Loucy (cell line): Measurements from ENCODE around the gene ALDH1A1.

Experiments used
- H2AFZ ChIP-seq: fragments of 200-600 bp; sonication (generic); 2 replicates; pipeline ENCODE4 v1.6.0; 2016; ENCODE audit warnings: antibody characterized with exemption, mild to moderate bottlenecking, low read length, moderate library complexity
- H3F3A ChIP-seq: fragments of 200-600 bp; 2 replicates; pipeline ENCODE4 v1.6.0; 2016; ENCODE audit warnings: antibody characterized with exemption, low read depth, mild to moderate bottlenecking
- H3K27me3 ChIP-seq: fragments of 200-600 bp; sonication (generic); 2 replicates; pipeline ENCODE4 v1.6.1; 2014; ENCODE audit warnings: low read length, mild to moderate bottlenecking; ENCODE audit not compliant: insufficient read depth, poor library complexity, severe bottlenecking
- H3K36me3 ChIP-seq: fragments of 200-600 bp; sonication (generic); 2 replicates; pipeline ENCODE4 v1.6.1; 2016; ENCODE audit warnings: low read length; ENCODE audit not compliant: insufficient read depth
- H3K4me1 ChIP-seq: fragments of 200-600 bp; sonication (generic); 2 replicates; pipeline ENCODE4 v1.5.1; 2014; ENCODE audit warnings: low read length, mild to moderate bottlenecking; ENCODE audit not compliant: insufficient read depth, poor library complexity, severe bottlenecking
- H3K4me2 ChIP-seq: fragments of 200-600 bp; sonication (generic); 2 replicates; pipeline ENCODE4 v1.6.0; 2014; ENCODE audit warnings: antibody characterized with exemption, low read length, low read depth, mild to moderate bottlenecking; ENCODE audit not compliant: poor library complexity, severe bottlenecking
- H3K4me3 ChIP-seq: fragments of 200-600 bp; sonication (generic); 2 replicates; pipeline ENCODE4 v1.5.1; 2014; ENCODE audit warnings: low read length, mild to moderate bottlenecking, mixed read lengths; ENCODE audit not compliant: poor library complexity, severe bottlenecking
- H3K79me2 ChIP-seq: fragments of 200-600 bp; sonication (generic); 2 replicates; pipeline ENCODE4 v1.6.1; 2014; ENCODE audit warnings: low read length; ENCODE audit not compliant: insufficient read depth
- H3K9ac ChIP-seq: fragments of 200-600 bp; sonication (generic); 2 replicates; pipeline ENCODE4 v1.6.0; 2014; ENCODE audit warnings: mild to moderate bottlenecking, low read depth, low read length, moderate library complexity; ENCODE audit not compliant: poor library complexity, severe bottlenecking
- H3K9me2 ChIP-seq: fragments of 200-600 bp; sonication (generic); replicated peaks from 2 replicates; pipeline ENCODE4 v1.6.1; 2016; ENCODE audit warnings: low read depth, low read length, mixed read lengths
- H3K9me3 ChIP-seq: fragments of 200-600 bp; sonication (generic); 2 replicates; pipeline ENCODE4 v1.6.1; 2014; ENCODE audit warnings: mild to moderate bottlenecking, antibody characterized with exemption, low read length, low read depth; ENCODE audit not compliant: insufficient read depth
- H4K20me1 ChIP-seq: fragments of 200-600 bp; sonication (generic); 2 replicates; pipeline ENCODE4 v1.6.0; 2014; ENCODE audit warnings: antibody characterized with exemption, low read length, mild to moderate bottlenecking; ENCODE audit not compliant: insufficient read depth, poor library complexity, severe bottlenecking
- EZH2phosphoT487 ChIP-seq: fragments of 200-600 bp; IDR thresholded peaks from 2 replicates; pipeline ENCODE4 v1.6.1; 2018; ENCODE audit warnings: antibody characterized with exemption, mild to moderate bottlenecking, moderate library complexity, borderline replicate concordance
- TF ChIP-seq, protein P1 (sequence below): fragments of 200-600 bp; sonication (generic); conservative IDR thresholded peaks from 2 replicates; pipeline ENCODE4 v1.5.1; 2014; ENCODE audit warnings: mild to moderate bottlenecking, antibody characterized with exemption, low read length

ALDH1A1 gene

DNA sequence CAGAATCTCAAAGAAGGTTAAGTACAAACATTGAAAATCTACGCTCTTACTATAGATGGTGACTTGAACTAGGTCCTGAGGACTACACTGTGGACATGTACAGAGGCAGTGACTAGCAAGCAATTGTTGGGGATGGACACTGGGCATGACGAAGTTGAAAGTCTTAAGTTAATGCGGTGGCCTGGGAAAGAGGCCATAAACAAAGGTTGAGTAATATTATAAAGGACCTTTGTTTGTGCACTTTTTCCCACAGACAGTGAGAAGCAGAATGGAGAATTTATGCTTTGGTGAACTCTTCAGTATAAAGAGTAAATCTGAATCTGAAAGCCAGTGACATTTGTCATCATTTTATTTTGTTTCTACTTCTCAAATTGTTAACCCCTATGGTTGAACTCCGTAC, 15.3 kb downstream of the ALDH1A1 start:
- TF ChIP-seq, protein P1, sequence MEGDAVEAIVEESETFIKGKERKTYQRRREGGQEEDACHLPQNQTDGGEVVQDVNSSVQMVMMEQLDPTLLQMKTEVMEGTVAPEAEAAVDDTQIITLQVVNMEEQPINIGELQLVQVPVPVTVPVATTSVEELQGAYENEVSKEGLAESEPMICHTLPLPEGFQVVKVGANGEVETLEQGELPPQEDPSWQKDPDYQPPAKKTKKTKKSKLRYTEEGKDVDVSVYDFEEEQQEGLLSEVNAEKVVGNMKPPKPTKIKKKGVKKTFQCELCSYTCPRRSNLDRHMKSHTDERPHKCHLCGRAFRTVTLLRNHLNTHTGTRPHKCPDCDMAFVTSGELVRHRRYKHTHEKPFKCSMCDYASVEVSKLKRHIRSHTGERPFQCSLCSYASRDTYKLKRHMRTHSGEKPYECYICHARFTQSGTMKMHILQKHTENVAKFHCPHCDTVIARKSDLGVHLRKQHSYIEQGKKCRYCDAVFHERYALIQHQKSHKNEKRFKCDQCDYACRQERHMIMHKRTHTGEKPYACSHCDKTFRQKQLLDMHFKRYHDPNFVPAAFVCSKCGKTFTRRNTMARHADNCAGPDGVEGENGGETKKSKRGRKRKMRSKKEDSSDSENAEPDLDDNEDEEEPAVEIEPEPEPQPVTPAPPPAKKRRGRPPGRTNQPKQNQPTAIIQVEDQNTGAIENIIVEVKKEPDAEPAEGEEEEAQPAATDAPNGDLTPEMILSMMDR: no peak
- TF ChIP-seq EZH2phosphoT487: no peak
- Histone ChIP-seq H3K4me2 (no peak overlapping the region), H3K9me3 (no peaks in the 10 kb centered on the region), H3K4me3 (no peak overlapping the region), H2AFZ (no peak overlapping the region), H3K79me2 (no peaks in the 10 kb centered on the region), H3K9me2 (no peaks in the 10 kb centered on the region), H3K9ac (no peak overlapping the region), H3K4me1 (peaks cover 6% of the 10 kb centered on the region), H3K36me3 (no peaks in the 10 kb centered on the region), H3K27me3 (no peaks in the 10 kb centered on the region), H3F3A (no peaks in the 10 kb centered on the region), H4K20me1 (no peaks in the 10 kb centered on the region)

- no peaks in the 10 kb centered on the region for H3F3A ChIP-seq
- no peak overlapping the region for H3K9ac ChIP-seq
- H3K36me3 ChIP-seq: no peaks in the 10 kb centered on the region
- H3K4me3 ChIP-seq: no peak overlapping the region
- no peaks in the 10 kb centered on the region for H3K9me2 ChIP-seq
- H3K79me2 ChIP-seq: no peaks in the 10 kb centered on the region
- H3K9me3 ChIP-seq: no peaks in the 10 kb centered on the region
- peaks cover 6% of the 10 kb centered on the region for H3K4me1 ChIP-seq
- no peaks in the 10 kb centered on the region for H4K20me1 ChIP-seq
- no peak overlapping the region for H3K4me2 ChIP-seq
- TF ChIP-seq EZH2phosphoT487: no peak
- TF ChIP-seq, protein P1: no peak
- H3K27me3 ChIP-seq: no peaks in the 10 kb centered on the region
- H2AFZ ChIP-seq: no peak overlapping the region
These were observed 16.2 kb downstream of the ALDH1A1 start for GRCh38 chr9:72936679-72937078.

- Histone ChIP-seq H3K4me3 (no peak overlapping the region), H3K79me2 (no peaks in the 10 kb centered on the region)
These were observed 16.6 kb downstream of the ALDH1A1 start for GRCh38 chr9:72936266-72936665.

More at GRCh38 chr9:72936266-72936665, 16.6 kb downstream of the ALDH1A1 start:
- TF ChIP-seq, protein P1: no peak
- no peak for TF ChIP-seq EZH2phosphoT487
- Histone ChIP-seq H3K4me1 (peaks cover 6% of the 10 kb centered on the region), H3K36me3 (no peaks in the 10 kb centered on the region), H4K20me1 (no peaks in the 10 kb centered on the region), H3K9ac (no peak overlapping the region), H3K4me2 (no peak overlapping the region), H2AFZ (no peak overlapping the region), H3K9me3 (no peaks in the 10 kb centered on the region), H3K9me2 (no peaks in the 10 kb centered on the region), H3F3A (no peaks in the 10 kb centered on the region), H3K27me3 (no peaks in the 10 kb centered on the region)
